Measurements from ENCODE around the gene ELOVL6. TPM values are rescaled to one million over a fixed set of nuclear protein-coding genes. Genes with fewer than 3 reads are reported as not detected.

ELOVL6 gene
- total RNA-seq, 1 donor from 2014 or later: 3.1 TPM

- no peak overlapping the region for H3K27ac ChIP-seq (ENCODE audit: low read depth, low read length)
- no peaks in the 10 kb centered on the region for H3K27me3 ChIP-seq (ENCODE audit: control insufficient read depth in 3 of 3, insufficient read depth in 3 of 3, low read length in 3 of 3)
- H3K36me3 ChIP-seq (ENCODE audit: control insufficient read depth in 3 of 3, insufficient read depth in 3 of 3, low read length in 3 of 3): peaks cover 8 to 49% (median 22%) of the 10 kb centered on the region in 3 donors
- no peak overlapping the region for H3K4me3 ChIP-seq (ENCODE audit: low read length in 3 of 3)
- H3K9me3 ChIP-seq (ENCODE audit: control insufficient read depth in 3 of 3, low read length in 3 of 3): no peaks in the 10 kb centered on the region
- no peak overlapping the region for H3K9ac ChIP-seq (ENCODE audit: low read depth in 1 of 3, low read length in 3 of 3)
- H3K4me1 ChIP-seq (ENCODE audit: control insufficient read depth in 3 of 3, insufficient read depth in 3 of 3, low read length in 3 of 3): no peaks in the 10 kb centered on the region
Observed at GRCh38 chr4:110007217-110007616, 191.2 kb downstream of the ELOVL6 start.

GRCh38 chr4:110005461-110006056 lies 192.9 kb downstream of the ELOVL6 start:
- Histone ChIP-seq H3K4me1 (ENCODE audit: control insufficient read depth in 3 of 3, insufficient read depth in 3 of 3, low read length in 3 of 3) (no peaks in the 10 kb centered on the region), H3K4me3 (ENCODE audit: low read length in 3 of 3) (no peak overlapping the region), H3K9ac (ENCODE audit: low read depth in 1 of 3, low read length in 3 of 3) (no peak overlapping the region), H3K27me3 (ENCODE audit: control insufficient read depth in 3 of 3, insufficient read depth in 3 of 3, low read length in 3 of 3) (no peaks in the 10 kb centered on the region), H3K27ac (ENCODE audit: low read depth, low read length) (no peak overlapping the region), H3K9me3 (ENCODE audit: control insufficient read depth in 3 of 3, low read length in 3 of 3) (no peaks in the 10 kb centered on the region), H3K36me3 (ENCODE audit: control insufficient read depth in 3 of 3, insufficient read depth in 3 of 3, low read length in 3 of 3) (peaks cover 8 to 56% (median 17%) of the 10 kb centered on the region in 3 donors)

GRCh38 chr4:110004556-110004955 lies 193.9 kb downstream of the ELOVL6 start:
- Histone ChIP-seq H3K27ac (ENCODE audit: low read depth, low read length) (no peak overlapping the region), H3K4me1 (ENCODE audit: control insufficient read depth in 3 of 3, insufficient read depth in 3 of 3, low read length in 3 of 3) (no peaks in the 10 kb centered on the region), H3K4me3 (ENCODE audit: low read length in 3 of 3) (no peak overlapping the region), H3K27me3 (ENCODE audit: control insufficient read depth in 3 of 3, insufficient read depth in 3 of 3, low read length in 3 of 3) (no peaks in the 10 kb centered on the region), H3K36me3 (ENCODE audit: control insufficient read depth in 3 of 3, insufficient read depth in 3 of 3, low read length in 3 of 3) (peaks cover 11 to 58% (median 18%) of the 10 kb centered on the region in 3 donors), H3K9me3 (ENCODE audit: control insufficient read depth in 3 of 3, low read length in 3 of 3) (no peaks in the 10 kb centered on the region), H3K9ac (ENCODE audit: low read depth in 1 of 3, low read length in 3 of 3) (no peak overlapping the region)

GRCh38 chr4:110003401-110004187 lies 194.8 kb downstream of the ELOVL6 start:
- Histone ChIP-seq H3K27me3 (ENCODE audit: control insufficient read depth in 3 of 3, insufficient read depth in 3 of 3, low read length in 3 of 3) (no peaks in the 10 kb centered on the region), H3K4me1 (ENCODE audit: control insufficient read depth in 3 of 3, insufficient read depth in 3 of 3, low read length in 3 of 3) (no peaks in the 10 kb centered on the region), H3K4me3 (ENCODE audit: low read length in 3 of 3) (no peak overlapping the region), H3K9ac (ENCODE audit: low read depth in 1 of 3, low read length in 3 of 3) (no peak overlapping the region), H3K36me3 (ENCODE audit: control insufficient read depth in 3 of 3, insufficient read depth in 3 of 3, low read length in 3 of 3) (peaks cover 9 to 59% (median 18%) of the 10 kb centered on the region in 3 donors), H3K9me3 (ENCODE audit: control insufficient read depth in 3 of 3, low read length in 3 of 3) (no peaks in the 10 kb centered on the region), H3K27ac (ENCODE audit: low read depth, low read length) (no peak overlapping the region)

GRCh38 chr4:110002326-110002725 lies 196.1 kb downstream of the ELOVL6 start:
- H3K9ac ChIP-seq (ENCODE audit: low read depth in 1 of 3, low read length in 3 of 3): no peak overlapping the region
- no peak overlapping the region for H3K27ac ChIP-seq (ENCODE audit: low read depth, low read length)
- H3K9me3 ChIP-seq (ENCODE audit: control insufficient read depth in 3 of 3, low read length in 3 of 3): no peaks in the 10 kb centered on the region
- H3K27me3 ChIP-seq (ENCODE audit: control insufficient read depth in 3 of 3, insufficient read depth in 3 of 3, low read length in 3 of 3): no peaks in the 10 kb centered on the region
- peaks cover 7 to 48% (median 13%) of the 10 kb centered on the region in 3 donors for H3K36me3 ChIP-seq (ENCODE audit: control insufficient read depth in 3 of 3, insufficient read depth in 3 of 3, low read length in 3 of 3)
- H3K4me1 ChIP-seq (ENCODE audit: control insufficient read depth in 3 of 3, insufficient read depth in 3 of 3, low read length in 3 of 3): no peaks in the 10 kb centered on the region
- H3K4me3 ChIP-seq (ENCODE audit: low read length in 3 of 3): no peak overlapping the region

- H3K27ac ChIP-seq (ENCODE audit: low read depth, low read length): no peak overlapping the region
- no peaks in the 10 kb centered on the region for H3K9me3 ChIP-seq (ENCODE audit: control insufficient read depth in 3 of 3, low read length in 3 of 3)
- H3K9ac ChIP-seq (ENCODE audit: low read depth in 1 of 3, low read length in 3 of 3): no peak overlapping the region
- no peak overlapping the region for H3K4me3 ChIP-seq (ENCODE audit: low read length in 3 of 3)
- peaks cover 4 to 43% (median 12%) of the 10 kb centered on the region in 3 donors for H3K36me3 ChIP-seq (ENCODE audit: control insufficient read depth in 3 of 3, insufficient read depth in 3 of 3, low read length in 3 of 3)
- no peaks in the 10 kb centered on the region for H3K27me3 ChIP-seq (ENCODE audit: control insufficient read depth in 3 of 3, insufficient read depth in 3 of 3, low read length in 3 of 3)
- no peaks in the 10 kb centered on the region for H3K4me1 ChIP-seq (ENCODE audit: control insufficient read depth in 3 of 3, insufficient read depth in 3 of 3, low read length in 3 of 3)
Observed at GRCh38 chr4:109999585-109999912, 198.9 kb downstream of the ELOVL6 start.

- Histone ChIP-seq H3K27me3 (ENCODE audit: control insufficient read depth in 3 of 3, insufficient read depth in 3 of 3, low read length in 3 of 3) (no peaks in the 10 kb centered on the region), H3K9ac (ENCODE audit: low read depth in 1 of 3, low read length in 3 of 3) (no peak overlapping the region), H3K27ac (ENCODE audit: low read depth, low read length) (no peak overlapping the region), H3K9me3 (ENCODE audit: control insufficient read depth in 3 of 3, low read length in 3 of 3) (no peaks in the 10 kb centered on the region), H3K4me3 (ENCODE audit: low read length in 3 of 3) (no peak overlapping the region), H3K36me3 (ENCODE audit: control insufficient read depth in 3 of 3, insufficient read depth in 3 of 3, low read length in 3 of 3) (peaks cover 4 to 42% (median 13%) of the 10 kb centered on the region in 3 donors), H3K4me1 (ENCODE audit: control insufficient read depth in 3 of 3, insufficient read depth in 3 of 3, low read length in 3 of 3) (no peaks in the 10 kb centered on the region)
Observed at GRCh38 chr4:109998867-109999584, 199.4 kb downstream of the ELOVL6 start.

- Histone ChIP-seq H3K36me3 (ENCODE audit: control insufficient read depth in 3 of 3, insufficient read depth in 3 of 3, low read length in 3 of 3) (peaks cover 4 to 28% (median 13%) of the 10 kb centered on the region in 3 donors), H3K4me3 (ENCODE audit: low read length in 3 of 3) (no peak overlapping the region), H3K27me3 (ENCODE audit: control insufficient read depth in 3 of 3, insufficient read depth in 3 of 3, low read length in 3 of 3) (no peaks in the 10 kb centered on the region), H3K27ac (ENCODE audit: low read depth, low read length) (no peak overlapping the region), H3K4me1 (ENCODE audit: control insufficient read depth in 3 of 3, insufficient read depth in 3 of 3, low read length in 3 of 3) (no peaks in the 10 kb centered on the region), H3K9ac (ENCODE audit: low read depth in 1 of 3, low read length in 3 of 3) (no peak overlapping the region), H3K9me3 (ENCODE audit: control insufficient read depth in 3 of 3, low read length in 3 of 3) (no peaks in the 10 kb centered on the region)
Observed at GRCh38 chr4:109996526-109996925, 201.9 kb downstream of the ELOVL6 start.
